GM21423 (cell line): Measurements from ENCODE around the gene RRP9.
"Not testable (repeated sequence)": the region's sequence is repeated elsewhere in the genome, so short reads cannot be mapped to it uniquely, and the experiment has no call there.

Experiments
- ATAC-seq: cut with Tn5 transposase; IDR thresholded peaks from one replicate; pipeline ENCODE4 v1.9.1; 2021; ENCODE audit warnings: mild to moderate bottlenecking, moderate library complexity; ENCODE audit not compliant: unreplicated experiment

RRP9 gene

DNA sequence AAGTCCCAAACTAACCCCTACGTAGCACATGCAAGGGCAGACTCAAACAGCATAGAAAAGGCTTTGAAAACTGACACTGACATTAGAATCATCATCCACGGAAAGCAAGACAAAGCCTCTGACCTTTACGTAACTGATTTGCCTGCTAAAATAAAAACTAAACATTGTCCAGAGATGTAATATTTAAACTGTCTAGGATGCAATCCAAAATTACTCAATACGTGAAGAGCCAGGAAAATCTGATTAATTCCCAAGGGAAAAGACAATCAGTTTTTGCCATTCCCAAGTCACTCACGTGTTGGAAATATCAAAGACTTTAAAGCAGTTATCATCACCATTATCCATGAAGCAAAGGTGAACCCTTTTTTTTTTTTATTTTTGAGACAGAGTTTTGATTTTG lies 25.3 kb downstream of the RRP9 start:
- ATAC-seq: no peak

DNA sequence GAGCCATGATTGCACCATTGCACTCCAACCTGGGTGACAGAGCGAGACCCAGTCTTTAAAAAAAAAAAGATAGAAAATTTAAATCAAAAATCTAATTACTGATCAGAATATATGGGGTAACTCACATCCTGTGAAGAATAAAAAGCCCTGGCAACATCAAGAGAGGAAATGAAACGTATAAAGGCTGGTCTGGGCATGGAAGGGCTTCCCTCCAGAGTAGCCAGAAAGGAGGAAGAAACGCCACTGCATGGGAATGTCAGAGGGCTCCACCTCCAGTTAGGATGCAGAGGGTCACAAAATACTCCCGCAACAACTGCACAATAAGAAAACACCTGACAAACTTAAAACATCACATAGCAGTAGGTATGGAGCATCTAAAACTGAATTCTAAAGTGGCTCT lies 33.7 kb downstream of the RRP9 start:
- ATAC-seq: no peak

DNA sequence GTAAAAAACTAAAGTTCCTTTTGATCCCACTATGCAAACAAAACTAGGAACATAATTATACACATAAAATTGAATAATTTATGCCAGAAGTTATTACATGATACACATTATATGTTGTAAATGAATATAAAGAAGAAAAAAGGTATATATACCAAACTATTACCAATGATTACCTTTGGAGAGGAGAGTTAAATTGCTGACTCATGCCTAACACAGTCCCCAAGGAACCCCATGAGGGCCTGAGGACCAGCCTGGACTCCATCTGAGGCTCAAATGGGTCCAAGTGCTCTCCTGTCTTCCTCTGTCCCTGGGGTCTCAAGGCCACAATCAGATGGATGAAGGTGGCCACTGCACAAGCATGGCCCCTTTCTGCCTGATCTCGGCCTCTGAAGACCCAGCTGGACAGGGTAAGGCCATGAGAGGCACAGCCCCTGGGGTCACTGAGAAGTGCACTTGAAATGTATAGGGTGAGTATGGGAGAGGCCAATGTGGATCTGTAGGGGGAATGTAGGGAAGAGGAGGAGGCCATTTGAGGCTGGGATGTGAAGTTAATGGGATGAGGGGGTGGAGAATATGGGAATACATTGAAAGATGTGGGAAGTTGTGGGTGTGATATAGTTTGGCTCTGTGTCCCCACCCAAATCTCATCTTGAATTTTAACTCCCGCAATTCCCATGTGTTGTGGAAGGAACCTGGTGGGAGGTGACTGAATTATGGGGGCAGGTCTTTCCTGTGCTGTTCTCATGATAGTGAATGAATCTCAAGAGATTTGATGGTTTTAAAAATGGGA lies 37.5 kb downstream of the RRP9 start:
- no peak for ATAC-seq

DNA sequence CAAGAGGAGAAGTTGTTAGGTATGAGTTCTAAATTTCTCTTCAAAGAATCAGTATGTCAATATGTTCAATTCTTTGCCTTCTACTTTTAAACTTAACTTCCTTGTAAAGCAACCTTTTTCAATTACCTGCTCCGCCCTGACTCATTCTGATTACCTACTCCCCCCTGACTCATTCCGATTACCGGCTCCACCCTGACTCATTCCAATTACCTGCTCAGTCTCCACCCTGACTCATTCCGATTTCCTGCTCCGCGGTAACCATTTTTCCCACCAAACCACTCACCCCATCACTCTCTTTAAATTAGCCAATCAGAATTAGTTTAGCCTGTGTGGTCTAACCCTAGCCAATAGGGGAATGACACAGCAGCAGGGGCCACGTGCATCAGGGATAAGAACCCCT lies 39.3 kb downstream of the RRP9 start:
- not testable (repeated sequence) for ATAC-seq

DNA sequence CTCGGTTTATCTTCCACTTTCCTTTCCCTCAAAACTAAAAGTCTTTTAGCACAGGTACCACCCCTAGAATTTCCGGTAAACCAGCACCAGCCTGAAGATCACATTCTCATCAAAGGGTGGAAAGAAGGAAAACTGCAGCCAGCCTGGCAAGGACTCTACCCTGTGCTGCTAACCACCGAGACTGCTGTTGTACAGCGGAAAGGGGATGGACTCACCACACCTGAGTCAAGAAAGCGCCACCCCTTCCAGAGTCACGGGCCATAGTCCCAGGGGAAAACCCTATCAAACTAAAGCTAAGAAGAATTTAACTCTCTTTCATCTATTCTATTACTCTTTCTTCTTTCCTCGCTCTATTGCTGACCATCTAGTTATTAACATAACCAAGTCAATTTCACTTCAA lies 41.7 kb downstream of the RRP9 start:
- not testable (repeated sequence) for ATAC-seq

DNA sequence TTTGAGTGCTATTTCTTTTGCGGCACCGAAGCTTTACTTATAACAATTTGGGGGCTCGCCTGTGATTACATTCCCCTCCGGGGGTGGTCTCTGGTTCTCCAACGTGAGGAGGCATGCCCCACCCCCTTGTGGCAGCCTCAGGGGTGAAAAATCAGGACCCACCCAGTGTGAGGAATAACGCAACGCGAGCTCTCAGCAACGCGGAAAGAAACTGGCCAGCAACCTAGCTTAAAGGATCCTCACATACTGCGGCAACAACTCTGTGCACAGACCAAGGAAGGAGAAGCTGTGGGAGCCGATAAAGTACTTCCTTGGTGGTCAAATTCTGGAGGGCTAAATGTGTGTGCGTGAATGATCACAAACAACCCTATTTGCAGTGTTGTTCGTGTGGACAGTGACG lies 44.3 kb downstream of the RRP9 start:
- ATAC-seq: no peak

DNA sequence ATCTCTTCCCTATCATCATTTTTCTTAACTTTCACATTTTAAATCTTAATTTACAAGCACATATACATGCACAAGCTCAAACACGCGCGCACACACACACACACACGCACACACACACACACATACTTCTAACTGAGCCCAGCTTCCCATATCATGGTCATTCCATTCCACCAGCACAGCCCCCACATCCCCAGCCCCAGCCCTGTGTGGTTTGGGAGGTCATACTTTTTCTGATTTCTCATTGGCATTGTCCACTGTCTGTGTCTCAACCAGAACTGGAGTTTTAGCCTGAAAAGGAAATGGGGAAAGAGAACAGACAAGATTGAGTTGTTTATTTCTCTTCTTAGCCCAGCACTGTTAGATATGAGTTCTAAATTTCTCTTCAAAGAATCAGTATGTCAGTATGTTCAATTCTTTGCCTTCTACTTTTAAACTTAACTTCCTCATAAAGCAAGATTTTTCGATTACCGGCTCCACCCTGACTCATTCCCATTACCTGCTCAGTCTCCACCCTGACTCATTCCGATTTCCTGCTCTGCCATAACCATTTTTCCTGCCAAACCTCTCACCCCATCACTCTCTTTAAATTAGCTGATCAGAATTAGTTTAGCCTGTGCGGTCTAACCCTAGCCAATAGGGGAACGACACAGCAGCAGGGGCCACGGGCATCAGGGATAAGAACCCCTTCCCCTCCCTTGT lies 44.9 kb downstream of the RRP9 start:
- no peak for ATAC-seq

DNA sequence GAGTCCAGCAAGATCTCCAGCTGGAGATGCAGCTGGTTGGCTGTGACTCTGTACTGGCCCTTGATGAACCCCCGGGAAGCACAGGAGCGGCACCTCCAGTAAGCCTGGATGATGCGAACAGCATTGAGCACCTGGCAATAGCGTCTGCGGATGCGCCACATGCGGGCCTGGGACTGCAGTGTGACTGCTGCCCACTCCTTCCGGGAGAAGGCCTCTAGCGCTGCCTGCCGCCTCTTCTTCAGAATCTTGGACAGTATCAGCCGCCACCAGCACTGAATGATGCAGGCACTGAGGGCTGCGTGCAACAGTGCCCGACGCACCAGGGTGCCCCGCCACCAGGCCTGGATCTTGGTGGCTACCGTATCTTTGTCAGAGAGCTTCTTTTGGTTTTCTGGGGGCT lies 46.8 kb downstream of the RRP9 start:
- ATAC-seq: no peak

DNA sequence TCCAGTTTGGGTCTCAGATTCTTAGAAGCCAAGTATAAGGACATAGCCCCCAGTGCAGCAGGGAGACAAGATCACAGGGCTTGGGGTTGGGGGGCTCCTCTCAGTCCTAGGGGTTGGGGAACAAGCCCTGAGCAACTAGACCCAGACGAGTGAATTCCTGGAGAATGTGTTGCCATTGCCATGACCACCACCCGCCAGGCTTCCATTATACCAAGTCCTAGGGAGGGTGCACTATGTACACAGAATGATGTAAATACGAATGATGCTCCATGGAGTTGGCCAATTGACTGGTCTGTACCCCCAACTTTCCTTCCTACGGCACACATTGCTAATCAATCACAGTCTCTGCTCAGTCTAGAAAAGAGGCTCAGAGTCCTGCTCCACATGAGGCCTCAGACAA lies 47.3 kb downstream of the RRP9 start:
- no peak for ATAC-seq

DNA sequence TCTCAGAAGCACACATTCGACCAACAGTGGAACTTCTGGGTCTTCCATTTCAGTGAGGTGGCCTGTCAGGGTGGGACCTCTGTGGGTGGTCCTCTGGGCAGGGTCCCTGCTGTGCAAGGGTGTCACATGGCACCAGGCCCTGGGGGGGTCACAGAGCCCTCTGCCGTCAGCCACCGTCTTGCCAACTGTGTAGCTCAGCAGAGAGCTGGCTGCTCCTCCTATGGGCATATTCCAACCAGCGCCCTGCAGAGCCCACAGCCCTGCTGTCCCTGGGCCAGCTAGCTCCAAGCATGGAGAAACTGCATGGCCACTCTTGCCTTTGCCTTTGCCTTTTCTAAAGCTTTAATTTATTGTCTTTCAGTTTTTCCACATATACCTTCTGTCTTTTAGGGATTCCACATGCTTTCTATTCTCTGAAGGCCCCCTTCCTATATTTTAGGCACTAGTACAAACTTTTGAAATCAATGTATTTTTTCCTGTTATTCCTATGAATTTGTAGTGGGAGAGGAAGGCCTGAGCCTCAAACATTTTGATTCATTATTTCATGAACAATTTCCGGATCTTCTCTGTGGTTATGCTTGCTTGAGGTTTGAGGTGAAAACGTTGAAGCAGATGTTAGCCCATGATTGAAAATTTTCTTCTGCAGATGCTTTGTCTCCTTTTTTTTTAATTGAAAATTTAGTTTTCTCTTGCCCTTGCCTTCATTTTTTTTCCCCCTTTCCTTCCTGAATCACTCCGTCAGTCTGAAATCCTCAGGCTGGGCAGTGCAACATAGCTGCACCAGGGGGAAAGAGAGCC lies 50.3 kb downstream of the RRP9 start:
- ATAC-seq: no peak

DNA sequence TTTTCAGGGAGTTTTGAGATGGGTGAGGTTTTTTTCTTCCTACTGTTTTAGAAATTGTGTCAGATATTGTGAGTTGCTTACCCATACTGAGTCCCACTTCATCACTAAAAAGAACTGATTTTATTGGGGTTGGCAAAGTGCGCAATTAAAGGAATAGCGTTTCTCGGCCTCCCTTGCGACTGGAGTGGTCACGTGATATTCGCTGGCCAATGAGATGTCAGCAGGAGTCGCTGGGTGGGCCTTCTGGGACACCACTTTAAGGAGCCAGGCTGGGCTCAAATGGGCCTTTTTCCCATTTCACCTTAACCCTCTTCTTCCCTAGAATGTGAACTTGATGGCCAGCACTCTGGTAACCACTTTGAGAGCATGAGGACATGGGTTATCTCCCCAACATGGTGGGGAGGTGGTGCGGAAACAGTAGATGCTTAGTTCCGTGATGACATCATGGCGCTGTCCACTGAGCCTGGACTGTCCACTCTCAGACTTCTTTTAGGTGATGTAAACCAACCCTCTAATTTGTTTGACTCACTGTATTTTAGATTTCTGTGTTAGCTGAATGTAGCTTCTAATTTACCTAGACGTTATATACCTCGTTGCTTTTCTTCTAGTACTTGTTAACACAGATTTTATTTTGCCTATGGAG lies 53.1 kb downstream of the RRP9 start:
- ATAC-seq: no peak

DNA sequence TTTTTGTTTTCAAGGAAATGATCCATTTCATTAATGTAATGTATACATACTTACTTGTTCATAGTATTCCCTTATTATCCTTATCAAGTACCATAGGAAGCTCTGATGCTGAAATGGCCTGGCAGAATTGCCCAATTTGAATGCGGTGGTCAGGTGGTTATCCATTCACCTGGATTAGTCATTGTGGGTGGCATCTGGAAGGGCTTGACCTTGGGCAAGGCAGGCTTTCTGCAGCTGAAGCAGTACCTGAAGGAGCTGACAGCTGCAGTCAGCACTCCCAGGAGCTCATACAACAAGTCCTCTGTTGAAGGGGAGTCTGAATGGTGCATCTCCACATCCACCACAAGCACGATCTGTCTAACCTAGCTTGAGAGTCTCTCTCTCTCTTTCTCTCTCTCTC lies 54.1 kb downstream of the RRP9 start:
- no peak for ATAC-seq

DNA sequence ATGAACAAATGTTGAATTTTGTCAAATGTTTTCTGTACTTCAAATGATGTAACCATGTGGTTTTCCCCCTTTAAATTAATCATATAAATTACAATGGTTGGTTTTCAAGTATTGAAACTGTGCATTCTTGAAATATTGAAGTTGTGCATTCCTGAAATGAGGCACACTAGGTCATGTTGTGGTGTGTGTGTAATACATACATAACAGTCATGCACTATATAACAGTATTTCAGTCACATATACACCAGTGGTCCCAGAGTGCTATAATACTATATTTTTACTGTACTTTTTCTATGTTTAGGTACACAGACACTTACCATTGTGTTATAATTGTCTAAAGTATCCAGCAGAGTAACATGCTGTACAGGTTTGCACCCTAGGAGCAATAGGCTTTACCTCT lies 55.3 kb downstream of the RRP9 start:
- no peak for ATAC-seq
